ENCODE results near the gene NBEA. TPM values are rescaled to one million over a fixed set of nuclear protein-coding genes. Genes with fewer than 3 reads are reported as not detected.

NBEA gene
- total and polyA plus RNA-seq, 2 experiments from 2014 or later = 2.6 to 12.3 TPM

DNA sequence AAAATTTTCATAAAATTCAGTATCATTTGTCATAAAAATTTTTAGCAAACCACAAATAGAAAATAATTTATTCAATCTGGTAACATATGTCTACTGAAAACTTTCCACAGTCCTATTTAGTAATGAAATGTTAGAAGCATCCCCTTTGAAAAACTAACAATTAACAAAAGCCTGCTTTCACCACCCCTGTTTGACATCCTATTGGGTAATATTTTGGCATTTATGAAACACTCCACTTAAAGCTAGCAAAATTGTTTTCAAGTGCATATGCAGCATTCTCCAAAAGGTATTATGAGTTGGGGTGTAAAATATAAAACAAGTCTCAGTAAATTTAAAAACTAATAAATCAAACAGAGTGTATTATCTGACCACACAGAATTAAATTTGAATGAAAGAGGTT, 189.4 kb downstream of the NBEA start:
- Histone ChIP-seq H3K9me3 (ENCODE audit: low read depth) (no peaks in the 10 kb centered on the region), H2AFZ (no peak overlapping the region), H3K27me3 (no peaks in the 10 kb centered on the region), H4K20me1 (ENCODE audit: insufficient read depth, poor library complexity, severe bottlenecking) (no peaks in the 10 kb centered on the region), H3K4me3 (no peak overlapping the region), H3K4me2 (no peak overlapping the region), H3K9me2 (replicated peaks; ENCODE audit: insufficient read depth) (no peaks in the 10 kb centered on the region), H3K4me1 (ENCODE audit: insufficient read depth) (no peaks in the 10 kb centered on the region), H3K36me3 (replicated peaks; ENCODE audit: insufficient read depth, low read depth) (no peaks in the 10 kb centered on the region), H3K79me2 (no peaks in the 10 kb centered on the region), H3K27ac (no peak overlapping the region)
- no peak for DNase-seq (ENCODE audit: low spot score)
- no peak for TF ChIP-seq EZH2phosphoT487 (IDR thresholded peaks at IDR 0.05; ENCODE audit: low read depth, severe bottlenecking, unreplicated experiment)
- no peak for TF ChIP-seq EZH2 (IDR thresholded peaks at IDR 0.05; ENCODE audit: borderline replicate concordance)
- TF ChIP-seq, protein P1, sequence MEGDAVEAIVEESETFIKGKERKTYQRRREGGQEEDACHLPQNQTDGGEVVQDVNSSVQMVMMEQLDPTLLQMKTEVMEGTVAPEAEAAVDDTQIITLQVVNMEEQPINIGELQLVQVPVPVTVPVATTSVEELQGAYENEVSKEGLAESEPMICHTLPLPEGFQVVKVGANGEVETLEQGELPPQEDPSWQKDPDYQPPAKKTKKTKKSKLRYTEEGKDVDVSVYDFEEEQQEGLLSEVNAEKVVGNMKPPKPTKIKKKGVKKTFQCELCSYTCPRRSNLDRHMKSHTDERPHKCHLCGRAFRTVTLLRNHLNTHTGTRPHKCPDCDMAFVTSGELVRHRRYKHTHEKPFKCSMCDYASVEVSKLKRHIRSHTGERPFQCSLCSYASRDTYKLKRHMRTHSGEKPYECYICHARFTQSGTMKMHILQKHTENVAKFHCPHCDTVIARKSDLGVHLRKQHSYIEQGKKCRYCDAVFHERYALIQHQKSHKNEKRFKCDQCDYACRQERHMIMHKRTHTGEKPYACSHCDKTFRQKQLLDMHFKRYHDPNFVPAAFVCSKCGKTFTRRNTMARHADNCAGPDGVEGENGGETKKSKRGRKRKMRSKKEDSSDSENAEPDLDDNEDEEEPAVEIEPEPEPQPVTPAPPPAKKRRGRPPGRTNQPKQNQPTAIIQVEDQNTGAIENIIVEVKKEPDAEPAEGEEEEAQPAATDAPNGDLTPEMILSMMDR (IDR thresholded peaks at IDR 0.05; ENCODE audit: poor library complexity) = no peak

GRCh38 chr13:35136585-35136984, 194.5 kb downstream of the NBEA start:
- 89% methylated on average over 2 of the region's 2 CpGs for WGBS (ENCODE audit: low lambda C conversion rate, missing lambda C conversion rate)
- Histone ChIP-seq H2AFZ (no peak overlapping the region), H3K4me3 (no peak overlapping the region), H3K79me2 (no peaks in the 10 kb centered on the region), H3K27me3 (no peaks in the 10 kb centered on the region), H4K20me1 (ENCODE audit: insufficient read depth, poor library complexity, severe bottlenecking) (no peaks in the 10 kb centered on the region), H3K9me3 (ENCODE audit: low read depth) (no peaks in the 10 kb centered on the region), H3K9me2 (replicated peaks; ENCODE audit: insufficient read depth) (no peaks in the 10 kb centered on the region), H3K4me1 (ENCODE audit: insufficient read depth) (no peaks in the 10 kb centered on the region), H3K4me2 (no peak overlapping the region), H3K27ac (no peak overlapping the region), H3K36me3 (replicated peaks; ENCODE audit: insufficient read depth, low read depth) (no peaks in the 10 kb centered on the region)
- no peak for TF ChIP-seq EZH2phosphoT487 (IDR thresholded peaks at IDR 0.05; ENCODE audit: low read depth, severe bottlenecking, unreplicated experiment)
- no peak for TF ChIP-seq EZH2 (IDR thresholded peaks at IDR 0.05; ENCODE audit: borderline replicate concordance)
- TF ChIP-seq, protein P1 (IDR thresholded peaks at IDR 0.05; ENCODE audit: poor library complexity) = no peak
- no peak for DNase-seq (ENCODE audit: low spot score)

GRCh38 chr13:35139591-35139990, 197.5 kb downstream of the NBEA start:
- no peaks in the 10 kb centered on the region for H3K27me3 ChIP-seq
- no peaks in the 10 kb centered on the region for H3K4me1 ChIP-seq (ENCODE audit: insufficient read depth)
- no peak overlapping the region for H2AFZ ChIP-seq
- DNase-seq (ENCODE audit: low spot score) = no peak
- TF ChIP-seq EZH2phosphoT487 (IDR thresholded peaks at IDR 0.05; ENCODE audit: low read depth, severe bottlenecking, unreplicated experiment) = no peak
- TF ChIP-seq EZH2 (IDR thresholded peaks at IDR 0.05; ENCODE audit: borderline replicate concordance) = no peak
- TF ChIP-seq, protein P1 (IDR thresholded peaks at IDR 0.05; ENCODE audit: poor library complexity) = no peak
- H4K20me1 ChIP-seq (ENCODE audit: insufficient read depth, poor library complexity, severe bottlenecking) = no peaks in the 10 kb centered on the region
- no peak overlapping the region for H3K4me3 ChIP-seq
- H3K36me3 ChIP-seq (replicated peaks; ENCODE audit: insufficient read depth, low read depth) = no peaks in the 10 kb centered on the region
- no peaks in the 10 kb centered on the region for H3K79me2 ChIP-seq
- no peaks in the 10 kb centered on the region for H3K9me2 ChIP-seq (replicated peaks; ENCODE audit: insufficient read depth)
- H3K9me3 ChIP-seq (ENCODE audit: low read depth) = no peaks in the 10 kb centered on the region
- no peak overlapping the region for H3K27ac ChIP-seq
- H3K4me2 ChIP-seq = no peak overlapping the region
- 76% methylated on average over 4 of the region's 4 CpGs for WGBS (ENCODE audit: low lambda C conversion rate, missing lambda C conversion rate)

DNA sequence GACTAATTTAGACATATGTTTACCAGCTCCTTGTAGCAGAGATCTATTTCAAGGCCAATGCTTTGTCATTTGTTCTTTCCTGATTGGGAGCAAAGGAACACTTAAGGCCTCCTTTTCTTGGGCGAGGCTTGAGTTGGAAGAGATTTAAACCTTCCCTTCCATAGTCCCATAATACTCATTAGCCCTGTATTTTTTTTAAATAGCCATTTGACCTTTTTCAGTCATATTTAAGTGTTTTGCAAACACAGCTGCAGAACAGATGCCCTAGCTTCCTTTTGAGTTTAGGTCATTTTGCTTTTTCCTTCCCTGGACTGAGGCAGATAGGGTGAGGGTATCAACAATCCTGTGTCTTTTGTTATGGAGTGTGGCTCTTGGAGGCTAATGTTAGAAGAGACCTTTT, 198.3 kb downstream of the NBEA start:
- Histone ChIP-seq H3K9me2 (replicated peaks; ENCODE audit: insufficient read depth) (no peaks in the 10 kb centered on the region), H3K36me3 (replicated peaks; ENCODE audit: insufficient read depth, low read depth) (no peaks in the 10 kb centered on the region), H3K79me2 (no peaks in the 10 kb centered on the region), H3K27me3 (no peaks in the 10 kb centered on the region), H4K20me1 (ENCODE audit: insufficient read depth, poor library complexity, severe bottlenecking) (no peaks in the 10 kb centered on the region), H3K9me3 (ENCODE audit: low read depth) (no peaks in the 10 kb centered on the region), H2AFZ (no peak overlapping the region), H3K4me2 (no peak overlapping the region), H3K4me3 (no peak overlapping the region), H3K27ac (no peak overlapping the region), H3K4me1 (ENCODE audit: insufficient read depth) (no peaks in the 10 kb centered on the region)
- WGBS (ENCODE audit: low lambda C conversion rate, missing lambda C conversion rate) = 72% methylated on average over 1 of the region's 1 CpG
- DNase-seq (ENCODE audit: low spot score) = no peak
- TF ChIP-seq, protein P1 (IDR thresholded peaks at IDR 0.05; ENCODE audit: poor library complexity) = no peak
- TF ChIP-seq EZH2phosphoT487 (IDR thresholded peaks at IDR 0.05; ENCODE audit: low read depth, severe bottlenecking, unreplicated experiment) (no peak), EZH2 (IDR thresholded peaks at IDR 0.05; ENCODE audit: borderline replicate concordance) (no peak)

All from hepatocyte (in vitro differentiated cells).